Activated CD4-positive, alpha-beta T cell treated with anti-CD3 and anti-CD28 coated beads, Interleukin-2, Interleukin-4, amounts not matched to agents 100 ng/mL and 50 ng/mL, durations not matched to agents 16 hours and 8 hours (primary cell): ENCODE data around the gene ADK.
"Not testable (repeated sequence)": the region's sequence is repeated elsewhere in the genome, so short reads cannot be mapped to it uniquely, and the experiment has no call there.

ENCODE experiments used
- DNase-seq: peaks from one replicate; pipeline ENCODE4 v3.0.0-alpha.2; 2020; ENCODE audit warnings: low spot score

The ADK gene

DNA sequence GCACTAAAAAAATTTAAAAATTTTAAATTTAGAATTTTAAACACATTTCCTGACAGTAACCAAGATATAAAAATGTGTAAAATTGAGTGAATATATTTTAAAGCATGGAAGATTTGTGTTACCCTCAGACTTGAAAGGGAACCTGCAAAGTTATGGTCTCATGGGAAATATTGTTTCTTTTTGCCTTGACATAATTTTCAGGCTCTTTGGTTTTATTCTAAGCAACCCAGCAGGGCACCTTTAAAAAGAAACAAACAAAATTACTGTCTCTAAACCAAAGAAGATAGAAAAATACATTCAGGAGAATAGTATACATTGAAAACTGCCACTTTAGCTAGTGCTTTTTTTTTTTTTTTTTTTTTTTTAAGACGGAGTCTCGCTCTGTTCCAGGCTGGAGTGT, 87.5 kb downstream of the ADK start:
- DNase-seq, result no peak

DNA sequence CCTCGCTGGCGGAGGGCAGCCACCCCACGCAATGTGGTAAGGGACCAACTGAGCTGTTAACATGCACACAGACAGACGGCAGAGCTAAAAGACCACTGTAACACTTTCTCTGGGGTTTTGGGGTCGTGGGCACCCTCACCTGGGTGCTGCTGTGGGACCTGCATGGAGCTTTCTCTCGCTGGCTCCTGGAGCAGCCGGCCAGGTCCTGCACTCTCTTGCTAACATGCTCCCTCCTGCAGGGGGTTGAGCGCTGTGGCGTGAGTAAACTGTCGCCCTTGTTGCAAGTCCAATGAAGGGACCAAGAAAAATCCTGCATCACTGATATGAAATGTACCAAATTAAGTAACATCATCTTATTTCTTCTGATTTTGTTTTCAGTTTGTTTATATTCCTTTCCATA, 92.0 kb downstream of the ADK start:
- DNase-seq, result no peak

DNA sequence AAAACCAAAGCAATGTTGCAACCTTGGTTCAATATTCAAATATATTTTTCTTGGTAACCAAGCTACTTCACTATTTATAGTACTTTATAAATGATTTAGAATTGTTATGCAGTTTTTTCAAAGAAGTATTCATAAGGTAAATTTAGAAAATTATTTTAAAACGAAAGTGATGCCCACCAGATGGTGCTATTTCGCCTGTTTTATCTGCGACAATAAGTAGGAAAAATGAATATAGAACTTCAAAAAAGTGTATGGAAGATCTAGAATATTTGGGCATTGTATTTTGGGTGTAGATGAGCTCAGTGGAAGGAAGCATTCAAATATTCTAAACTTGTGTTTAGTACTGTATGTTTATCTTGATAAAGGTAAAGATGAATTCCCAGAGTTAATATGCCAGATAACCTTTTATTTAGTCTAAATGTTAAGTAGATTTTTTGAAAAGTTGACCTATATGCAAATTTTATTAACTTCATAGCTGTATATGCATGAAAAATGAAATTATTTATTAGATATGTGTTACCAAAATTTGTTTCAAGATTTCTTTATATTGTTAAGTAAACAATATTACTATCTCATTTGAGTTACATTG, 93.2 kb downstream of the ADK start:
- DNase-seq, result no peak

DNA sequence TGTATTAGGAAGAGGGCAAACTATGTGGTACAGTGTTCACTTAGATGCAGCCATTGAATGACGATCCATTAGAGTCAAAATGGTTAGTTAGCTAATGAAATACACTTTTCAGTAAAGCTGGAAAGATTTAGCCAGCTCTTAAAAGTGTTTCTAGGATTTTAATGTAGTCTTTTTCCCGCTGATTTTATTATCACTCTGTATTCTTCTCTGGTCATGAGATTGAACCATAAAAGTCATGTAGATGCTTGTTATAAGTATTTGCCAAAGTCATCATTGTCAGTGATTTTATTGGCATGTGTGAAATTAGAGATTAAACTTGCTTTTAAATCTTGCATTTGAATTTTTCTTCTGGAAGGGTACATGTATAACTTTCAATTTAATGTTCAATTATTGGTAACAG, 93.8 kb downstream of the ADK start:
- no peak for DNase-seq

DNA sequence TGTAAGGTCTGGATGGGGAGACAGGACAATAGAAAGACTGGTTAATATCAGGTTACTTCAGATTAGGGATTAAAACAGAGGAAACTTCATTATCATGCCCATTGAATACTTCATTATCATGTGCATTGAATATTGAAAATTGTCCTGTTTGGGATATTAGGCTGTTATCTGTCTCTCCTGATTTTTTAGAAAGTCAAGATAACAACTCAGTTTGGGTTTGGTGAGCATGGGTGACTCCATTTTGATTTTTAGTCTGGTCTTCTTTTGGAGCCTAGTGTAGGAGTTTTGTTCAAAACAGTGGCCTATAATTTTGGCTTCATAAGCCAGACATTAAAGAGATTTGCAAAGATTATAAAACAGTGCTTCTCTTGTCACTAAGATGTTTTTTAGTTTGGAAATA, 95.5 kb downstream of the ADK start:
- DNase-seq, result no peak

DNA sequence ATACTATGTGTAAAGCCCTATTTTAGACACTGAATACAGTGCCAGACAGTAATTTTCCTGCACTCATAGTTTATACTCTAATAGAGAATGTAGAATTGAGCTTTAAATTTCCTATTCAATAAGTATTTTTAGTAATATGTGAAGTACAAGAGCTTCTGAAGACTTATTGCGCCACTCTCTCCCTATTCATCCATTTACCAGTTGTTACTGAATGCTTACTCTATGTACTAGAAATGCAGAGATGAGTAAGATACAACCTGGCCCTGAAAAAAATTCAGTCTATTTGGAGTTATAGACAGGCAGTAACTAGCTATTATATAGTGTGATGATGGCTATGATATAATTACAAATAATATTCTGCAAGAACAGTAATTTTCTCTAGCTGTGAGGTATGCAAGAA, 98.8 kb downstream of the ADK start:
- no peak for DNase-seq

DNA sequence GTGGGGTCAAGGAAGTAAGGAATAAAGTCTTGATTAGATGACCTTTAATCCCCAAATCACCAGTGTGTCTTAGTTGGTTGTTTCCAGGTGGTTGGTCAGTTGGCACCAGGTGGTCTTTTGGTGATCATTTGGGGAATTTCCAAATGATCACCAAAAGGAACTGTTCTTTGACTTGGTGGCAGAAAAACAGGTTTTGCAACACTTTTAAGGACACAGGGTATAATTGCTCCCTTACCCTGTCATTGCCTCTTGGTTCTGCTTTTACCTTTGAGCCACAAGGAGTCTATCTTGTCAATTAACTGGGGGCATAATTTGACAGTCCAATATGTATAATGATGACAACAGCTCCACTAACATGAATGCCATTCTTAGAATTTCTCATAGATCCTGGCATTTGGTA, 104.2 kb downstream of the ADK start:
- no peak for DNase-seq

DNA sequence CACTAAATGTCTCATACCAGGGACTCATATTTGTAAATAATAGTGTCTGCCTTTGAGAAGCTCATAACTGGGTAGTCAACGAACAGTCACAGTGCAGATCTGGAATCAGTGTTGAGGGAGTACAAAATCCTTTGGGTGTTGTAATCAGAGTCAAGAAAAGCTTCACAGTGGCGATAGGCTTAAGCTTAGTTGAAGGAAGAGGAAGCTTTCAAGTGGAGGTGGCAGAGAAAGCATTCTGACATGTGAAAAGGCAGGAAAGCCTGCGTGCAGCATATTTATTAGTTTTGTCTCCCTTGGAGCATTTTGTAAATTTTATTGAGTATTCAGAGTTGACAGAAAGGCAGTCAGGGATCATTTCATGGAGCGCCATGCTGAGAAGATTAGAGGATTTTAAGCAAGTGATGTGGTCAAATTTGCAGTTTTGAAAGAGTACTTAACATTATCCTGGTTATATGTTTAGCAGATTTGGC, 104.9 kb downstream of the ADK start:
- DNase-seq, result no peak

DNA sequence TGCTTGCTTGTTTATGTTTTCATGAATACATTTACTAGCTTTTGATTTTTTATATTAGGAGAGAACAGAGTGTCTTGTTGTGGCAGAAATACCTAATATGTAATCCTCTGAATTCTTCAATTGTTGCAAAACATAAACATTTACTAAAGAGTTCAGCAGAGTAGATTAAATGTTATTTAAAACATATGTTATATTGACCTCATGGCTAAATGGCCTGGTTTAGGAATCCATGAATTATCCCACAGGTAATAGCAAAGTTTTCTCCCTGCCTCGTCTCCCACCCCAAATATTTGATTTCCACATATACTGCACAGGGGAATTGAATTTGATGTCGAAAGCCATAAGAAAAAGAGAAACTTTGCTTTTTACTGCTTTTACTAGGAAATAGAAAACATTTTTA, 111.8 kb downstream of the ADK start:
- DNase-seq, result no peak

DNA sequence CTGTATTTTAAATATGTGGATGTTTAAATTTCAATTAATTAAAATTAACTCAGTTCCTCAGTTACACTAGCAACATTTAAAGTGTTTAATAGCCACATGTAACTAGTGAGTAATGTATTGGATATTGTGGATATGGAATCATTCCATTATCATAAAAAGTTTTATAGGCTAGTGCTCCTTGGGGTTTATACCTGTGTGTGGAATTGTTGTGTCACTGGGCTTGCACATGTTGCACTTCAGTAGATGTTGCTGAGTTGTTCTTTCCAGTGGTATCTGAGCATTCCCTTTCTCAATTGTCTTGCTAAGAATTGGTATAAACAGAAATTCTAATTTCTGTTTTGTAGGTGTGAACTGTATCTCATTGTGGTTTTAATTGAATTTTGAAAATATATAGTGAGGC, 113.0 kb downstream of the ADK start:
- no peak for DNase-seq

DNA sequence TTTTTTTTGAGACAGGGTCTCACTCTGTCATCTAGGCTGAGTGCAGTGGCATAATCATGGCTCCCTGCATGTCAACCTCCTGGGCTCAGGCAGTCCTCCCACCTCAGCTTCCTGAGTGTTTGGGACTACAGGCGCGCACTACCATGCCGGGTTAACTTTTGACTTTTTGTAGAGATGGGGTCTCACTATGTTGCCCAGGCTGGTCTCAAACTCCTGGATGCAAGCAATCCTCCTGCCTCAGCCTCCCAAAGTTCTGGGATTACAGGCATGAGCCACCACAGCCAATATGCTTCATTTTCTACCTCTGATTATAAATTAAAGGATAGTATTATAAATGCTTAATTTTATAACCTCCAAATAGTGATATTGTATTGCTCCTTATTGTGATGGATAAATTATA, 121.3 kb downstream of the ADK start:
- no peak for DNase-seq

DNA sequence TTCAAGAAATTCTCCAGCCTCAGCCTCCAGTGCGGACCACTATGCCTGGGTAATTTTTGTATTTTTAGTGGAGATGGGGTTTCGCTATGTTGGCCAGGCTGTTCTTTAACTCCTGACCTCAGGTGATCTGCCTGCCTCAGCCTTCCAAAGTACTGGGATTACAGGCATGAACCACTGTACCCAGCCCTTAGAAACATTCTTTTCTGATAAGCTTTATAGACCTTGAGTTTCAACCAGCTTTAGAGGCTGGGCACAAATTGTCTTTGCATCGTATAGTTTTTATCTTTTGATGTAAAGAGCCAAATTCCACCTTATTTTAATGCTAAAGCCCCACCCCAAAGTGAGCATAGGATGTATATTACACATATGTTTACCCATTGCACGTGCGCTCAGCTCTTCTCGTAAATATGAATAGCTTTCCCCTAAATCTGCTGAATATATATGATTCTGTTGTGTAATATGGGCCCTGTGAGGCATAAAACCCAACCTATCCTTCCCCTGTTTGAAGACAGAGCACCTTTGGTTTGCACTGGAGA, 124.8 kb downstream of the ADK start:
- DNase-seq, result no peak

DNA sequence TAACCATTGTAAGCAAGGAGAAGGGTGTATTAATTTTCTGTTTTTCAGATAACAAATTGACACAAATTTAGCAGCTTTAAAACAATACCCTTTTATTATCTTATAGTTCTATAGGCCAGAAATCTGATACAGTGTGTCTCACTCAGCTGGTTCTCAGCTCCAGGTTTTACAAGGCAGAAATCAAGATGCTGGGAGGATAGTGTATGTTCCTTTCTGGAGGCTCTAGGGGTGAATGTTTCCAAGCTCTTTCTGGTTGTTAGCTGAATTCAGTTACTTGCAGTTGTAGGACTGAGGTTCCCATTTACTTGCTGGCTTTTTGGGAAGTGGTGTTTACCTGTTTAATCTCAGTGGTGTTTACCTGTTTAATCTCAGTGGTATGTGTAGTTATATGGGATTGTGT, 125.4 kb downstream of the ADK start:
- DNase-seq, result no peak

DNA sequence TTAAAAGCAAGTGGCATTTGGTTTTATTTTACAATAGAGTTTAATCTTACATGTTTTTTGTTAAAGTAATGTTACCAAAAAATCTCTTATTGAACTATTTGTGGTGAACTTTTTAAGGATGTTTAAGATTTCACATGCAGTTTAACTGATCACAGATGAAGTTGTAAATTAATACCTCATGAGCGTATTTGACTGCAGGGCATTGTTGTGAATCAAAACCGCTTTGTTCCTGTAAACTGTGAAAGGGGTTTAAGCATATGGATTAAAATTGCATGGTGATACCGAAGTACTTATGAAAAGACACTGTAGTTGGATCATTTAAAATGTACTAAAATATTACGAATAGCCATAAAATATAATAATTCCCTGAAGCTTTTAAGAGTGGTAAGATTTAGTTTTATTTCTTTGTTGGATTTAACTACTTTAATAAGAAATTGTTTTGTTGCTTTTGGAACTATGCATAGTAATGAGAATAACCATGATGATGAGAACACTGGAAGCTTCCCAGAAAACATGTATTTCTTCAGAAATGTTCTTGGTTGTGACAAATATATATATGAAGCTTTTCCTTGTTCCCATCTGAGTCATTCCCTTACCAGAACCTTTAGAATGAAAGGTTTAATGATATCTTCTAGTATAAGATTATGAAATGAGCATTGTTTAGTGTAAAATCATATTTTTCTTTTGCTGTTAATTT, 131.3 kb downstream of the ADK start:
- DNase-seq, result no peak

DNA sequence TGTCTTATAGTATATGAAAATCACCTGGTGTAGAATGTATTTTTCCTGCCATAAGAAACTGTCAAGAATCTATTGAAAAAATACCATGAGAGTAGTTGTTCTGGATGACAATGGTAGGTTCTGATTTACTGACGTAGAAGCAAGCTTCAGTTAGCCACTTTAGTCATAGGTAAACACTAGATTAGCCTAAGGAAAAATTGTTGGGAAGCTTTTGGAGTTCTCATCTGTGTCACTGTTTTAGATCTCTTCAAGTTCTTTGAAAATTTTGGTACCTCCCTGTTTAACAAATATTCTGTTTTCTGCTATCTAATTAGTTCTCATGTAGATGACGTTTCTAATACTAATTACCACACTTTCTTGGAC, 131.8 kb downstream of the ADK start:
- no peak for DNase-seq

DNA sequence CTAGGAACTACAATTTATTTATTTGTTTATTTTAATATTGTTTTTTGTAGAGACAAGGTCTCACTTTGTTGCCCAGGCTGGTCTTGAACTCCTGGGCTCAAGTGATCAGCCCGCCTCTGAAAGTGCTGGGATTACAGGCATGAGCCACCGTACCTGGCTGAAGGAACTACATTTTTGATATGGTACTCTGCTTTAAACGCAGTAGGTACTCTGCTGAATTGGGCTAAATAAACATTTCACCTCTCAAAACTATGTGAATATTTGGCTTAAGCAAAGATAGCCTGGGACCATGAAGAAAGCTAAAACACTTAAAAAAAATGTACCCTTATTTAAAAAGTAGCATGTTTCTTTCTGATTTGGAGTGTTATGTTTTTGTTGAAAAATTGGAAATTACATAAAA, 138.2 kb downstream of the ADK start:
- no peak for DNase-seq

DNA sequence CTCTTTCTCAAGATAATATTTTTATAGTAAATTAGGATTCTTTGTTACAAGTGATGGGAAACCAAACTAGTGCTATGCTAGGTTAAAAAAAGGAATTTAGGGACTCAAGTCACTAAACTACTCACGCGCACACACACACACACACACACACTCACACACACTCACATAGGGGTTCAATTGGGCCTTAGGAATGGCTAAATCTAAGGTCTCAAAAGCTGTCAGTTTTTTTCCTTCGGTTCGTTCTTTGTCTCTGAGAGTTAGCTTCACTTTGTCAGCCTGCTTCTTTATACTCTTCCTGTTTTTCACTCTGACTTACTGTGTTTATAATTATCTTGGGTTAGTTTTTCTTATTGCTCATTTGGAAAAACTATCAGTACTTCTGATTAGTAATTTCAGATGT, 138.9 kb downstream of the ADK start:
- DNase-seq, result no peak

DNA sequence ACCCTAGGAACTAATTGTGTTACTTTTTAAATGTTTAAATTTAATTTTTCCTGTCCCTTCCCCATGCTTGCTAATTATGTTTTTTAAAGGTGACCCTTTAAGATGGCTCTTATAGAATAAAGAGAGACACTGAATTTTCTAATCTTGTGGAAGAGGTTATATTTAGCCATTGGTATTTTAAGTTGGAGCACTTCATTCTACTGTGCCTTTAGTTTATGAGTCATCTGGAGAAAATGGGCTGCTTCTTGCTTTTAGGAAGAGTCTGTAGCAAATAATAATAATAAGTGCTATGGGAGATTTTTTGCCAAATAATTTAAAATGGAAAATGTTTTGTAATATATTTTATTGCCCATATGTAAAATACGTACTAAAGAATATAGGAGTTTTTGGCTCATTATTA, 139.7 kb downstream of the ADK start:
- DNase-seq, result no peak

DNA sequence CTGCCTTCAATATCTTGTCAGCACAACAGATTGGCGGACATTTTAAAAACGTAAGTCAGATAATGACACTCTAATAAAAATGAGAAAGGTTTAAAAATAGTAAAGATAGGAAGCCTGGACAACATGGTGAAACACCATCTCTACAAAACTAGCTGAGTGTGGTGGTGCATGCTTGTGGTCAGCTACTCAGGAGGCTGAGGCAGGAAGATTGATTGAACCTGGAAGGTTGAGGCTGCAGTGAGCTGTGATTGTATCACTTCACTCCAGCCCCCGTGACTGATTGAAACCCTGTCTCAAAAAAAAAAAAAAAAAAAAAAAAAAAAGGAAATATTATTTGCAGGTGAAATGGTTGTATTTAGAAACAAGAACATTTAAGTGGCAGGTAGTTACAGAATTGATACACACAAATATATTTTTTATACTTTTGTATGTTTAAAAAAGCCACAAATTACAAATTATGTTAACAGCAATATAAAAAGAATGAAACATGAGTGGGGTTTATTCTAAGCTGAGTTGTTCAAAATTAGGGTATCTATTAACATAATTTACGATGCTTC, 141.9 kb downstream of the ADK start:
- DNase-seq, result no peak

DNA sequence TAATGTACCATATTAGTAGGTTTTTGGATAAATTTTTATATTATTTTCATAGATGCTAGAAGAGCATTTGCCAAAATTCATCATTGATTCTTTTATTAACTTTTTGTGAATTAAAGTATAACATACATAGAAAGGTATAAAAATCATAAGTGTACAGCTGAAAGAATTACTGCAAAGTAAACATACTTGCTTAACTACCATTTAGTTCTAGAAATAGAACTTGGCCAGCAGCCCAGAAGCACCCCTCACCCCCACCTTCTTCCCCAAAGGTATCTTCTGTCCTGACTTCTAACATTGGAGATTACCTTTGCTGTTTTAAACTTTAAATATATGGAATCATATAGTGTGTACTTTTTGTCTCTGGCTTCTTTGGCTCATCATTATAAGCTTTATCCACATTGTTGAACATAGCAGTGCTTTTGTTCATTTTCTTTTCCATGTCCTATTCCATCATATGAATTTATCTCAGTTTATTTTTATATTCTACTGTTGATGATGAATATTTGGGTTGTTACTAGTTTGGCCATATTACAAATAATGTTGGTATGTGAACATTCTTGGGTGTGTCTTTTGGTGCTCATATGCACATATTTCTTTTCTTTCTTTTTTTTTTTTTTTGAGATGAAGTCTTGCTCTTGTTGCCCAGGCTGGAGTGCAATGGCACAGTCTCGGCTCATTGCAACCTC, 142.8 kb downstream of the ADK start:
- no peak for DNase-seq

DNA sequence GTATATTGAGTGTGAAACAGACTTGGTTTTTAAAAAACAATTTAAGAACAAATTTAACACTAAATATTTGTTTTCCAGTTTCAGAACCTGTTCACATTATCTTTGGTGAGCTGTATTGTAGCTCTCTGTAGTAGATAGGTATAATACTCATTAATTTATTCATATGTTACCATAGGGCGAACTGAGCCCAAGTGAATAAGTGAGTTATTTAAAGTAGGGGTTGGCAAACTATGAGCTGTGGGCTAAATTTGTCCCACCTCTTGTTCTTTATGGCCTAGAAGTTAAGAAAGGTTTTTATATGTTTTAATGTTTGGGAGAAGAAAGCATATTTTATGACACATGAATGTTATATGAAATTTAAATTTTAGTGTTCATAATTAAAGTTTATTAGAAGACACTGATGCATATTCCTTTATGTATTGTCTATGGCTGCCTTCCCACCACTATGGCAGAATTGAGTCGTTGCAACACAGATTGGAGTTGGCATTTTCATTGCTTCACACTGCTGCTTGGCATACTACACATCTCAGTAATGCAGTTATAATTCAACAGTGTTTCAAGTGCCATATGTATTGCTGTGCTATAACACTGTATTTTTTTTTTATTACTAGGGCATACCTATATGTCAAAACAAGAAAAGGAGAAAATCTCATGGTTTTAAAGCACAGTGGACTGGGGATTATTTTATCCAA, 146.5 kb downstream of the ADK start:
- no peak for DNase-seq

DNA sequence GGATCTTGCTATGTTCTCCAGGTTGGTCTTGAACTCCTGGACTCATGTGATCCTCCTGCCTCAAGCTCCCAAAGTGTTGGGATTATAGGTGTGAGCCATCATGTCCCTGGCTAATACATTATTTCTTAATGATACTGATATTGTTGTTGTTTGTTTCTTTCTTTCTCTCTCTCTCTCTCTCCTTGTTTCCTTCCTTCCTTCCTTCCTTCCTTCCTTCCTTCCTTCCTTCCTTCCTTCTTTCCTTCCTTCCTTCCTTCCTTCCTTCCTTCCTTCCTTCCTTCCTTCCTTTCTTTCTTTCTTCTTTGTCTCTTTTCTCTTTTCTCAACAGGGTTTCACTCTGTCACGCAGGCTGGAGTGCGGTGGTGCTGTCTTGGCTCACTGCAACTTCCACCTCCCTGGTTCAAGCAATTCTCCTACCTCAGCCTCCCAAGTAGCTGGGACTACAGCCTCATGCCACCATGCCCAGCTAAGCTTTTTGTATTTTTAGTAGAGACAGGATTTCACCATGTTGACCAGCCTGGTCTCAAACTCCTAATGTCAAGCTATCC, 149.1 kb downstream of the ADK start:
- not testable (repeated sequence) for DNase-seq
